Skeletal muscle tissue (tissue), 4 donors: ENCODE measurements around the gene LRFN2. TPM values are rescaled to one million over a fixed set of nuclear protein-coding genes. Genes with fewer than 3 reads are reported as not detected.

Source experiments
- H3K27ac ChIP-seq: one replicate; pipeline ENCODE4 v1.7.0; 2013; ENCODE audit warnings: mild to moderate bottlenecking, low read depth, low read length, inconsistent platforms
- H3K27me3 ChIP-seq, 3 donors: one replicate each; pipeline ENCODE4 v1.7.0; 2013; ENCODE audit warnings: low read length in 3 of 3; ENCODE audit not compliant: control insufficient read depth in 3 of 3, insufficient read depth in 3 of 3
- H3K36me3 ChIP-seq, 3 donors: one replicate each; pipeline ENCODE4 v1.7.0; 2013; ENCODE audit warnings: low read length in 3 of 3; ENCODE audit not compliant: control insufficient read depth in 3 of 3, insufficient read depth in 3 of 3
- H3K4me1 ChIP-seq, 3 donors: one replicate each; pipeline ENCODE4 v1.7.0; 2013; ENCODE audit warnings: low read length in 3 of 3, mild to moderate bottlenecking in 3 of 3; ENCODE audit not compliant: control insufficient read depth in 3 of 3, insufficient read depth in 3 of 3
- H3K4me3 ChIP-seq, 3 donors: one replicate each; pipeline ENCODE4 v1.7.0; 2013; ENCODE audit warnings: low read length in 3 of 3
- H3K9ac ChIP-seq, 3 donors: one replicate each; pipeline ENCODE4 v1.7.0; 2013; ENCODE audit warnings: low read length in 3 of 3, mild to moderate bottlenecking in 3 of 3, moderate library complexity in 2 of 3, low read depth in 1 of 3
- H3K9me3 ChIP-seq, 3 donors: one replicate each; pipeline ENCODE4 v1.7.0; 2013; ENCODE audit warnings: low read length in 3 of 3; ENCODE audit not compliant: control insufficient read depth in 3 of 3
- total RNA-seq: library from RNA; depleted of rRNA; stranded (reverse); fragments of >200 nt; gene quantifications from one replicate; pipeline ENCODE4 v1.2.3, GENCODE V29; 2014
- donor health status: Osteomylitis.

LRFN2 gene
- total RNA-seq, 1 donor from 2014 or later, result not detected

DNA sequence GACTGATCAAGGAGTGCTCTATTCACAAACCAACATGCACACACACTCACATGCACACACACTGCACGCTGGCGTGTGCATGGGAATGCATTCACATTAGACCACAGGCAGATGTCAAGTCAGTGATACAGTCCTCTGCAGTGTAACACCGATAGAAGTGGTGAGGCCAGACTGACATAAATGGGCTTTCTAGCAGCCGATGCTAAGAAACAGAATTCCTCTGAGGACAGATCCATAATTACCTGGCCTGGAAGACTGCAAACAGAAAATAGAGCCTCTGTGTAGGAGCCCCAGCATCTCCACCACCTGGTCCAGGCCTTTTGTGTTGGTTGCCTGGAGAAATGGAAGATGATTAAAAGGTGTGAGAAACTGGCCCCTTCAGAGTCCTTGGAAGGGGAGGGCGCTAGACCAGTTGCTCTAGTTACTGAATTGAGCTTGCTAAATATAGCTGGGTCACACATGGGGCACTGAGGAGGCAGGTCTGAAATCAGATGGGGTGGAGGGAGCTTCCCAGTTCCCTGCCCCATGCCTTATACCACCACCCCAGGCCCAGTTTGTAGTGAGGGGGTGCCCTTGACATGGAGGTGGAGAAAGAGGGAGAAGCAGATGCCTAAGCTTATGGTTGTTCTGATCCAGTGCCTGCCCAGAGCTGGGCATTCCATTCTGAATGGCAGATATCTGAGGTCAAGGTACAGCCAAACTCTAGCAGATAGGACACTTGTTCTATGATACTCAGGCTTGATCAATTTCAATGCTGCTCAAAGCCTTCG lies 233.8 kb downstream of the LRFN2 start:
- no peaks in the 10 kb centered on the region for H3K36me3 ChIP-seq
- no peak overlapping the region for H3K4me3 ChIP-seq
- peaks cover 9 to 13% (median 13%) of the 10 kb centered on the region in 3 donors for H3K4me1 ChIP-seq
- no peaks in the 10 kb centered on the region for H3K27me3 ChIP-seq
- no peaks in the 10 kb centered on the region for H3K9me3 ChIP-seq
- H3K27ac ChIP-seq, result no peak overlapping the region
- no peak overlapping the region for H3K9ac ChIP-seq

DNA sequence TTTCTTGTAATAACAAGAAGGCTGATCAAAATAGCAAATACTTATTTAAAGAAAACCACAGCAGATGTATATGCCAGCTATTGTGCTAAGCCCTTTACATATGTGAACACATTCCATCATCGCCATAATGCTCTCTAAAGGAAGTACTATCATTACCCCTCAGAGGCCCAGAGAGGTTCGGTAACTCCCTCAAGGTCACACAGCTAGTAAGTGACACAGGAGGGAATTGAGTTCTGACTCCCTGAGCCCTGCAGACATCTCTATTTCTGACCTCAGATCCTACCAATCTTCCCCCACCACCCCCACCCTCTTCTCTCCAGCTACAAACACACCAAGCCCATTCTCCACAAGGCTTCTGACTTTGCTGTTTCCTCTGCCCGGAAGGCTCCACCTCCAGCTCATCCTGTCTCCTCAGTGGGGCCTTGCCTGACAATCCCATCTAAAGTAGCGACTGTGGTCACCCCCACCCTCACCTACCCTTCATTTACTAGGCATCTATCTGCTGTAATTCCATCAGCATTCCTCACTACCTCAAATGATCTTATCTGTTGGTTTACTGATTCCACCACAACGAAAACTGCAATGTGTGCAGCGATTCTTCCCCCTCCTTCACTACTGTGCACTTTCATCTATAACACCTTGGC lies 234.5 kb downstream of the LRFN2 start:
- Histone ChIP-seq H3K27ac (no peak overlapping the region), H3K9me3 (no peaks in the 10 kb centered on the region), H3K27me3 (no peaks in the 10 kb centered on the region), H3K36me3 (no peaks in the 10 kb centered on the region), H3K4me1 (peaks cover 9 to 13% (median 13%) of the 10 kb centered on the region in 3 donors), H3K4me3 (no peak overlapping the region), H3K9ac (no peak overlapping the region)

DNA sequence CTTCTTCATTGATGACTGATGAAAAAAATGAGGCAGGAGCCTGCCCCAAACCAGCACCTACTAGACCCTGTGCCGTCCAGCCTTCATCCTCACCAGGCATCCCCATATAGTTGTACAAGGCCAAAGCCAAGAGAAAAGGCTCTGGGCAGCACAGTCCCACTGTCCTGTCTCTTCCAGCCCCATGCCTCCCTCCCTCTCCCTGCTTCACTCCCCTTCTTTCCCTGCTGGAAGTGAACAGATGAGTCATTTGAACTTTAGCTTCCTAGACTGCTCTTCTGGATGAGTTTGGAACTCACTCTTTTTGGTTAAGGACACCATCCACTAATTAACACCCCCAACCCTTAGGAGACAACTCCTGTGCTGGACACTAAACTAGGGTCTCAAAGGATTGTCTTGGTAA lies 235.2 kb downstream of the LRFN2 start:
- H3K9me3 ChIP-seq, result no peaks in the 10 kb centered on the region
- no peaks in the 10 kb centered on the region for H3K36me3 ChIP-seq
- H3K4me1 ChIP-seq, result peaks cover 9 to 18% (median 13%) of the 10 kb centered on the region in 3 donors
- H3K9ac ChIP-seq, result no peak overlapping the region
- no peak overlapping the region for H3K4me3 ChIP-seq
- no peak overlapping the region for H3K27ac ChIP-seq
- no peaks in the 10 kb centered on the region for H3K27me3 ChIP-seq

DNA sequence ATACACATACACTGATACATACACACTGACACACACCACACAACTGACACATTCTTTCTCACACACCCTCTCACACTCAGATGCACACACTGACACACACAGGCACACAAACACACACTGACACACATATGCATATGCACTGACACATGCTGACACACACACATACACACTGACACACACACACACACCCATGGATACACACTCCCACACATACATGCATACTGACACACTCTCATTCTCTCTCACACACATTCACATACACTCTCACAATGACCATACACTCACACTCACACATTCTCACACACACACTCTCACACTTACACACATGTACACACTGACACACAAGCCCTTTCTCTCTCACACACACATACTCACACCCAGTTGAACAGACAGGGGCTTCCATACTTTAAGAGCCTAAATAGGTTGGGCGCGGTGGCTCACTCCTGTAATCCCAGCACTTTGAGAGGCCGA lies 236.4 kb downstream of the LRFN2 start:
- Histone ChIP-seq H3K36me3 (no peaks in the 10 kb centered on the region), H3K9me3 (no peaks in the 10 kb centered on the region), H3K9ac (no peak overlapping the region), H3K27me3 (no peaks in the 10 kb centered on the region), H3K27ac (no peak overlapping the region), H3K4me1 (peaks cover 17 to 28% (median 19%) of the 10 kb centered on the region in 3 donors), H3K4me3 (no peak overlapping the region)

DNA sequence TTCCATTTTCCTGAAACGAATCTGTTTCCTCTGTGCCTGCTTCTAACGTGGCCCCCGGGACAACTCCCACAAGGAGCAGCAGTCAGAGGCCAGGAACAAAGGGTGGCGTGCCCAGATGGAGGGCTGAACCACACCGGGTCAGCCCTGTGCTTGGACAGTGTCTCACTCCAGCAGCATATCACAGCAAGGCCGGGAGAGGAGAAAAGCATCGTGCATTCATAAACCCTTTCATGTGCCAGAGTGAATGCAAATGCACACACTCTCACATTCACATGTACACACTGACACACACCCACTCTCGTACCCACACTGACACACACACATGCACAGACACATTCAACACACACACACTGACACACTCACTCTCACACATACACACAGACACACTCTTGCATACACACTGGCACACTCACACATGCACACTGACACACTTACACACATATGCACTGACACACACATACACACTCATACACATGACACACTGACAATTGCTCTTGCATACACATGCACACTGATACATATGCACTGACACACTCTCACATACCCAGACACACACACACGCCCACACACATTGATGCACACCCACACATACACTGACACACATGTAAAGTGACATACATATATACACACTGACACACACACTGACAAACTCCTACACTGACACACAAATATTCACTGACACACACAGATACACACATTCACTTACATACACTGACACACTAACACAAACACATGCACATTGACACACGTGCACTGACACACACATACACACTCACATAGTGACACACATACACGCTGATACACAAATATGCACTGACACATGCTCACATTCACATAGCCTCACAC lies 237.0 kb downstream of the LRFN2 start:
- no peak overlapping the region for H3K27ac ChIP-seq
- no peak overlapping the region for H3K9ac ChIP-seq
- no peaks in the 10 kb centered on the region for H3K9me3 ChIP-seq
- no peaks in the 10 kb centered on the region for H3K36me3 ChIP-seq
- no peak overlapping the region for H3K4me3 ChIP-seq
- H3K4me1 ChIP-seq, result peaks cover 22 to 34% (median 26%) of the 10 kb centered on the region in 3 donors
- H3K27me3 ChIP-seq, result no peaks in the 10 kb centered on the region

DNA sequence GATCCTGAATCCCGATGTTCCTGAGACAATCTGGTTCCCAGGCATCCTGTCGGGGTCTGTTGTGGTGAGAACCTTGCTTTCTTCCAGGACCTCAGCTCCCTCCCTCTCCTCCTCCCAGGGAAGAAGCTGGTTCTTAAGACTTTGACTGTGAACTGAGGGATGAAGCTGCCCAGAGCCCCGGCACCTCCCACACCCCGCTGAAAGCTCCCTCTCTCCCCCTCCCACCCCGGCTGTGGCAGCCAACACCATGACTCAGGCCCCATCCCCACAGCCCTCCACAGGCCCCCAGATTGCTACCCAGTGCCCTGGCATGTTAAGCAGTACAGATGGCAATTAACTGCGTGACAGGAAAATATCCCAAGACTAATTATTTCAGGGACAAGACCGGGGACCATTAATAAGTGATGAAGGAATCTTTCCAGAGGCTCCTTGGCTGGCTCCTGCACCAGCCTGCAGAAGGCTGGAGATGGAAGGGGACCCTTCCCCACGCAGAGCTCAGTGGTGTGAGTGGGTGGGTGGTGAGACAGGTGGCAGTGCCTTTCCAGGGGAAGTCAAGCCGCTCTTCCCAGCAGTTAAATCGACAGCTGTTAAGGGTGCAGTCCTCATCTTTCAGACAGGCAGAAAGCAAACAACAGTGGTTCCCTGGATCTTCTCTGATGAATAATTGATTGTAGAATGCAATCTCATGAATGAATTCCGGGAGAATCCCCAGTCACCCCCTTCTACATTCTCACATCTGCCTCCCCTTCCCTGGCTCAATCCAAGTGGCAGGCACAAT lies 237.9 kb downstream of the LRFN2 start:
- no peaks in the 10 kb centered on the region for H3K9me3 ChIP-seq
- H3K9ac ChIP-seq, result no peak overlapping the region
- no peaks in the 10 kb centered on the region for H3K36me3 ChIP-seq
- no peaks in the 10 kb centered on the region for H3K27me3 ChIP-seq
- H3K27ac ChIP-seq, result no peak overlapping the region
- peaks cover 30 to 42% (median 34%) of the 10 kb centered on the region in 3 donors for H3K4me1 ChIP-seq
- no peak overlapping the region for H3K4me3 ChIP-seq

DNA sequence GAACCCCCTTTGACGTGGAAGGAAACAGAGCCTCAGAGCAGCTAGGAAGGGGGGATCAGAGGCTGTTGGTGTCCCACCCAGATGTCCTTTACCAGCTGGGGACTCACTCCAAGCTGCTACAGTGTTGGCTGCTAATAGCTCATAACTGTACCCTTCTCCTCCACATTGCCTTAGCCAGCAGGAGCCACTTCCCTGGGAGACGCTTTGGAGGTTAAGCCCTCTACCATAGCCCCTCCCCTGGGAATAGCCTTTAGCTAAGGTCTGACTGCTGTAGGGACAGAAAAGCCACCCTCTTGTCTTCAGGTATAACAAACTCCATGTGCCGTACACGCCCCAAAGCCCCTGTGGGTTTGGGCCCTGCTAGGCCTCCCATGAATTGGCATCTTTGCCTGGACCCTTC lies 238.6 kb downstream of the LRFN2 start:
- Histone ChIP-seq H3K27ac (no peak overlapping the region), H3K4me1 (peaks cover 31 to 43% (median 35%) of the 10 kb centered on the region in 3 donors), H3K27me3 (no peaks in the 10 kb centered on the region), H3K9ac (no peak overlapping the region), H3K4me3 (no peak overlapping the region), H3K36me3 (no peaks in the 10 kb centered on the region), H3K9me3 (no peaks in the 10 kb centered on the region)

DNA sequence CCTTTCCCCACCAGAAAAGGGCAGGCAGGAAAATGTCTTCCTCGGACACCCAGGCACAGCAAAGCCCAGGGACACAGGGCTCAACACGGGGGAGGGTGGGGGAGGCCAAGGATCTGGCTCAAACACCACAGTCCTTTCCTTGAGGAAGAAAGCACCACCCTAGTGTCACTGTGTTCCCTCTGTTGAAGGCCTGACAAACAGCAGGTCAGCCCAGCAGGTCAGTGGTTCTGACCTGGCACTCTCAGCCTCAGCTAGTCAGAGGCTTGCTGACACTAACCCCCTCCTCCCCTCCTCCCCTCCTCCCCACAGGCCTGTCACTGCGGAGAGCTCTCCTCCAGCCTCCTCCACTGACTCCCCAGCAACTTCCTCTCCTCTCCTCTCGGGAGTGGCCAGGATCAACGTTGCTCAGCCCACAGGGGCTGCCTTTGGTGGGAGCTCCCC lies 239.6 kb downstream of the LRFN2 start:
- Histone ChIP-seq H3K36me3 (no peaks in the 10 kb centered on the region), H3K4me3 (no peak overlapping the region), H3K9ac (no peak overlapping the region), H3K9me3 (no peaks in the 10 kb centered on the region), H3K27ac (no peak overlapping the region), H3K4me1 (peaks cover 31 to 41% (median 32%) of the 10 kb centered on the region in 3 donors), H3K27me3 (no peaks in the 10 kb centered on the region)

DNA sequence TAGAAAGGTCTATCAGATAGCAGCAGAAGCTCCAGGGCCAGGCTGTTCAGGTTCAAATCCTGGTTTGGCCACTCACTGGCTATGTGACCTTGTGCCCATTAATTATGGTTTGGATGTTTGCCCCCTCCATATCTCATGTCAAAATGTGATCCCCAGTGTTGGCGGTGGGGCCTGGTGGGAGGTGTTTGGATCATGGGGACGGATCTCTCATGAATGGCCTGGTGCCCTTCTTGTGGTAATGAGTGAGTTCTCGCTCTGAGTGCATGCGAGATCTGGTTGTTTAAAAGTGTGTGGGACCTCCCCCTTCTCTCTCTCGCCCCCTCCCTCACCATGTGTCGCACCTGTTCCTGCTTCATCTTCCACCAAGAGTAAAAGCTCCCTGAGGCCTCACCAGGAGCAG lies 240.9 kb downstream of the LRFN2 start:
- peaks cover 31 to 41% (median 32%) of the 10 kb centered on the region in 3 donors for H3K4me1 ChIP-seq
- no peaks in the 10 kb centered on the region for H3K9me3 ChIP-seq
- H3K27me3 ChIP-seq, result no peaks in the 10 kb centered on the region
- H3K36me3 ChIP-seq, result no peaks in the 10 kb centered on the region
- H3K27ac ChIP-seq, result peak overlapping the region; percentile 67
- H3K4me3 ChIP-seq, result no peak overlapping the region
- H3K9ac ChIP-seq, result peak overlapping the region in 1 of 3 donors; percentile 62
